Loucy (cell line): ENCODE data around the gene ALDH1L1.

Experiments used
- EZH2phosphoT487 ChIP-seq: fragments of 200-600 bp; IDR thresholded peaks from 2 replicates; pipeline ENCODE4 v1.6.1; 2018; ENCODE audit warnings: antibody characterized with exemption, mild to moderate bottlenecking, moderate library complexity, borderline replicate concordance
- TF ChIP-seq, protein P1 (sequence below): fragments of 200-600 bp; sonication (generic); conservative IDR thresholded peaks from 2 replicates; pipeline ENCODE4 v1.5.1; 2014; ENCODE audit warnings: mild to moderate bottlenecking, antibody characterized with exemption, low read length

DNA sequence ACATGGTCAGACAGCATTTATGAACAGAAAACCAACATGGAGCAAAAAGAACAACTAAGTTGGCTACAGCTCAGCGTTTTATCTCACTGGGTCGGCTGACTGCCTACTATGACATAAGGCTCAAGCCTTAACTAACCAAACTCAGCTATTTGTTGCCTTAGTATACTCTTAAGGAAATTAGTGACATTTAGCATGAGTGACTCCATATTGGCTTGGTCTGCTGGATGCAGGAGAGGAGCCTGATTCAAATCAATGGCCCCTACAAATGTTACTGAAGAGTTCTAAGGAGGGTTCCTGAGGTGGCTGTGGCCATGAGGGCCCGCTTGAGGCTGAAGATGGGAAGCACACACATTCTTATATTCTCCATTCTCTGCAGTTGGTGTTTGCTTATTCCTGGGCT is 20.1 kb upstream of the ALDH1L1 start:
- TF ChIP-seq, protein P1, sequence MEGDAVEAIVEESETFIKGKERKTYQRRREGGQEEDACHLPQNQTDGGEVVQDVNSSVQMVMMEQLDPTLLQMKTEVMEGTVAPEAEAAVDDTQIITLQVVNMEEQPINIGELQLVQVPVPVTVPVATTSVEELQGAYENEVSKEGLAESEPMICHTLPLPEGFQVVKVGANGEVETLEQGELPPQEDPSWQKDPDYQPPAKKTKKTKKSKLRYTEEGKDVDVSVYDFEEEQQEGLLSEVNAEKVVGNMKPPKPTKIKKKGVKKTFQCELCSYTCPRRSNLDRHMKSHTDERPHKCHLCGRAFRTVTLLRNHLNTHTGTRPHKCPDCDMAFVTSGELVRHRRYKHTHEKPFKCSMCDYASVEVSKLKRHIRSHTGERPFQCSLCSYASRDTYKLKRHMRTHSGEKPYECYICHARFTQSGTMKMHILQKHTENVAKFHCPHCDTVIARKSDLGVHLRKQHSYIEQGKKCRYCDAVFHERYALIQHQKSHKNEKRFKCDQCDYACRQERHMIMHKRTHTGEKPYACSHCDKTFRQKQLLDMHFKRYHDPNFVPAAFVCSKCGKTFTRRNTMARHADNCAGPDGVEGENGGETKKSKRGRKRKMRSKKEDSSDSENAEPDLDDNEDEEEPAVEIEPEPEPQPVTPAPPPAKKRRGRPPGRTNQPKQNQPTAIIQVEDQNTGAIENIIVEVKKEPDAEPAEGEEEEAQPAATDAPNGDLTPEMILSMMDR: no peak
- no peak for TF ChIP-seq EZH2phosphoT487
